Endothelial cell of hepatic sinusoid (primary cell): ENCODE measurements around the gene SPANXC.
"Not testable (repeated sequence)": the region's sequence is repeated elsewhere in the genome, so short reads cannot be mapped to it uniquely, and the experiment has no call there.

Experiments used
- in situ Hi-C: cut with HindIII; loops from 2 replicates; pipeline ENCODE4 v1.10.0; 2017; ENCODE audit warnings: low sequenced_read_pairs

SPANXC gene

GRCh38 chrX:141242417-141242816 is at the start of gene SPANXC:
Gene SPANXC (minus strand): TSS chrX:141242517. CDS start chrX:141242457, 60 bp downstream.
- in situ Hi-C loops, result not testable (repeated sequence)

- in situ Hi-C loops, result no loop called here
These were observed 37.2 kb upstream of the SPANXC start for GRCh38 chrX:141279476-141279875.

GRCh38 chrX:141278306-141278705 is 36.0 kb upstream of the SPANXC start:
- in situ Hi-C loops, result no loop called here

GRCh38 chrX:141258080-141258479 is 15.8 kb upstream of the SPANXC start:
- in situ Hi-C loops, result no loop called here

- in situ Hi-C loops, result no loop called here
These were observed 20.7 kb downstream of the SPANXC start for GRCh38 chrX:141221611-141222010.

- in situ Hi-C loops, result no loop called here
These were observed 21.8 kb downstream of the SPANXC start for GRCh38 chrX:141220342-141221008.

- in situ Hi-C loops, result no loop called here
These were observed 28.1 kb downstream of the SPANXC start for GRCh38 chrX:141214196-141214595.

GRCh38 chrX:141201962-141202361 is 40.4 kb downstream of the SPANXC start:
- in situ Hi-C loops, result no loop called here
